ENCODE results near the gene CCDC80.

DNA sequence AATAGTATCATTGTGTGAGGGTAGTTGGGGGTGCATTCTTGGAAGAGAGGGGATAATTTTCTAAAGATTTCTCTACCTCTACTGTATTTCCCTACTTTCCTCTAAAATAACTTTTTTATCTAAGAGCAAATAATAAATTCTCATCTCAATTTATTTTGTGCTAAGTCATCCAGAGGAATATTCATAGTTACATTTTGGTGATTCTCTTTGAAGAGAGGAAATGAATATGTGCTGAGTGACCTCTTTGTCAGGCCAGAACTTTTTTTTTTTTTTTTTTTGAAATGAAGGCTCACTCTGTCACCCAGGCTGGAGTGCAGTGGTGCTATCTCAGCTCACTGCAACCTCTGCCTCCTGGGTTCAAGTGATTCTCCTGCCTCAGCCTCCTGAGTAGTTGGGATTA, 15.1 kb upstream of the CCDC80 start:
- no peak for TF ChIP-seq CTCF (conservative IDR thresholded peaks at IDR 0.05)
- TF ChIP-seq ZFX (IDR thresholded peaks at IDR 0.05): no peak

Measured in C4-2B (cell line).